IPS-18c (cell line): ENCODE measurements around the gene RTN4RL2.
A peak's percentile ranks its signal among the peaks of the same experiment; 100 is the strongest.

Experiments
- H3K4me3 ChIP-seq: 2 replicates; pipeline ENCODE4 v1.7.0; 2013; ENCODE audit warnings: low read depth, mild to moderate bottlenecking, low read length, moderate library complexity; ENCODE audit not compliant: insufficient read depth
- H3K9me3 ChIP-seq: one replicate; pipeline ENCODE4 v1.6.1; 2013; ENCODE audit warnings: mild to moderate bottlenecking, low read length, moderate library complexity; ENCODE audit not compliant: control insufficient read depth, insufficient read depth

RTN4RL2 gene

DNA sequence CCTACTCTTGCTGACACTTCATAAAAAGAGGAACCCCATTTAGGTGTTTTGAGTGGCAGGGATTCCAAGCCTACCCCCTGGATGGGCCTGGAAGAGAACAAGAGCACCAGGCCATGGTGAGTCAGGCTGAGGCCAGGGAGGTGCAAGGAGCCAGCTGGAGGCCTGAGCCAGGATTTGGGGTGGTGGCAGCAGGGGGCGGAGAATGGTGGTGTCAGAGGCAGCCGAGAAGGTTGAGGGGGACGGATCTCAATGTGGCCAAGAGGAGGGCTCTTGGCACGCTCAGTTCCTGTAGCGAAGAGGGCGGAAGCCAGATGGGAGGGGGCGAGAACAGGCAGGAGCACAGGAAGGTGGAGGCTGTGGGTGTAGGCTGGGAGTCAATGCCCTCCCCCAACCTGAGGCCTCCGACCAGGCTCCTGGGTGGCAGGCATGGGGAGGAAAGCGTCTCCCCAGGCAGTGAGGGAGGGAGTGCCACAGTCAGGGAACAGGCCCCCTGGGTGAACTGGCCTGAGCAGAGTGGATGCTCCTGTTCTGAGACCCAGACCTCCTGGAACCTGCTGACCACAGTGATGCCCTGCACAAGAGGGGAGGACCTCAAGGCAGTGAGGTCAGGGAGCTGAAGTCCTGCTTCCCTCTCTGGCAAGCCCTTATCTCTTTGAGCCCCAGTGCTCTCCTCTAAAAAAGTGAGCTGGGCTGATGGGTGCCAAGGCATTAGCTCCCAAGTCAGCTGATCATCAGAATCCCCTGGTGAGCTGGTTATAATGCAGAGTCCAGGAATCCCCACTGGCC is 13.9 kb downstream of the RTN4RL2 start:
- no peak overlapping the region for H3K4me3 ChIP-seq

DNA sequence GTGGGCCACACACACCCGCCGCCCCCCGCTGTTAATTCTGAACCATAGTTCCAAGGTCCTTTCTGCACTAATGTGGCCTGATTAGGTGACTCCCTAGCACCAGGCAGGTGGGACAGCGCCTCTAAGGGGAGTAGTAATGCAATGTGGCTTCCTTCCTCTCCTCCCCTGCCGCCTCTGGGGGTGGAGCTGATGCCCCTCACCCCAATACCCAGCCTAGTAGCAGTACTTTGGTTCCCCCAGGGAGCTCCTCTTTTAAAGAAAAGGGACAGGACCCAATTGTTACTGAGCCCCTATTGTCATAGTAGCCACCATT is 14.4 kb downstream of the RTN4RL2 start:
- Histone ChIP-seq H3K4me3 (no peak overlapping the region), H3K9me3 (no peaks in the 10 kb centered on the region)

More for the DNA sequence above, 13.9 kb downstream of the RTN4RL2 start:
- no peaks in the 10 kb centered on the region for H3K9me3 ChIP-seq

DNA sequence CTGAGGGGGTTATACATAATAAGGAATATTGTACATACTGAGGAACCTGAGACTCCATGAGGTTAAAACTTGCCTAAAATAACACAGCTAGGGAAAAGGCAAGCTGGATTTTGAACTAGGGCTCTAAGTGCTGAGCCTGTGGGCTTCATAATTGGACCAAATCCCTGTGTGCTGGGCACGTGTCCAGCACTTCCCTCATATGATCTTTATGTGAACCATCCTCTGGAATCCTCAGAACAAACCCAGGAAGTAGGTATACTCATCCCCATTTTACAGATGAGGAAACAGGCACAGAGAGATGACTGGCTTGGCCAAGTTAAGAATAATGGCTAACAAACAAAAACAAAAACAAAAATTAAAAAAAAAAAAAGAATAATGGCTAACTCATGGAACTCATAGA is 14.9 kb downstream of the RTN4RL2 start:
- no peaks in the 10 kb centered on the region for H3K9me3 ChIP-seq
- no peak overlapping the region for H3K4me3 ChIP-seq

DNA sequence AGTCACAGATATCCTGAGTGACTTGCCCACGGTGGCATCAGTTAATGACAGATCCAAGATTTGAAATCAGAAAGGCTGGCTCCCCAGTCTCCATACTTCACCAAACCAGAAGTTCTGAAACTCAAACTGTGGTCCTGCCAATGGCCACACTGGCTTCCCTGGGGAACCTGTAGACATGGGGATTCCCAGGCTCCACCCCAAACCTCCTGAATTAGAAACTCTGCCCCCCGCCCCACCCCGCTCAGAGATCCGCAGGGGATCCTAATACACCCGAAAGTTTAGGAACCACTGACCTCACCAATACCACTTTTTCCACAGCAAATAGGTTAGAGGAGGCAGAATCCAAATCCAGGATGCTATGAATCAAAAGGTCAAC is 15.3 kb downstream of the RTN4RL2 start:
- H3K4me3 ChIP-seq: no peak overlapping the region; the same call in 1 of the 2 replicates
- no peaks in the 10 kb centered on the region for H3K9me3 ChIP-seq

DNA sequence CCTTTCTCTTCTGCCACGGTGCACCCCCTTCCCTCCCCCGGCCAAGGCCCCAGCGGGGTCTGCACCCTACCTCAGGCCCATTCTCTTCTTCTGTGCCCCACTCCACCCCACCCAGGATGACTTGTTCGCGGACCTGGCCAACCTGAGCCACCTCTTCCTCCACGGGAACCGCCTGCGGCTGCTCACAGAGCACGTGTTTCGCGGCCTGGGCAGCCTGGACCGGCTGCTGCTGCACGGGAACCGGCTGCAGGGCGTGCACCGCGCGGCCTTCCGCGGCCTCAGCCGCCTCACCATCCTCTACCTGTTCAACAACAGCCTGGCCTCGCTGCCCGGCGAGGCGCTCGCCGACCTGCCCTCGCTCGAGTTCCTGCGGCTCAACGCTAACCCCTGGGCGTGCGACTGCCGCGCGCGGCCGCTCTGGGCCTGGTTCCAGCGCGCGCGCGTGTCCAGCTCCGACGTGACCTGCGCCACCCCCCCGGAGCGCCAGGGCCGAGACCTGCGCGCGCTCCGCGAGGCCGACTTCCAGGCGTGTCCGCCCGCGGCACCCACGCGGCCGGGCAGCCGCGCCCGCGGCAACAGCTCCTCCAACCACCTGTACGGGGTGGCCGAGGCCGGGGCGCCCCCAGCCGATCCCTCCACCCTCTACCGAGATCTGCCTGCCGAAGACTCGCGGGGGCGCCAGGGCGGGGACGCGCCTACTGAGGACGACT is 15.9 kb downstream of the RTN4RL2 start:
- H3K4me3 ChIP-seq: peak overlapping the region; percentile 53
- H3K9me3 ChIP-seq: no peaks in the 10 kb centered on the region

DNA sequence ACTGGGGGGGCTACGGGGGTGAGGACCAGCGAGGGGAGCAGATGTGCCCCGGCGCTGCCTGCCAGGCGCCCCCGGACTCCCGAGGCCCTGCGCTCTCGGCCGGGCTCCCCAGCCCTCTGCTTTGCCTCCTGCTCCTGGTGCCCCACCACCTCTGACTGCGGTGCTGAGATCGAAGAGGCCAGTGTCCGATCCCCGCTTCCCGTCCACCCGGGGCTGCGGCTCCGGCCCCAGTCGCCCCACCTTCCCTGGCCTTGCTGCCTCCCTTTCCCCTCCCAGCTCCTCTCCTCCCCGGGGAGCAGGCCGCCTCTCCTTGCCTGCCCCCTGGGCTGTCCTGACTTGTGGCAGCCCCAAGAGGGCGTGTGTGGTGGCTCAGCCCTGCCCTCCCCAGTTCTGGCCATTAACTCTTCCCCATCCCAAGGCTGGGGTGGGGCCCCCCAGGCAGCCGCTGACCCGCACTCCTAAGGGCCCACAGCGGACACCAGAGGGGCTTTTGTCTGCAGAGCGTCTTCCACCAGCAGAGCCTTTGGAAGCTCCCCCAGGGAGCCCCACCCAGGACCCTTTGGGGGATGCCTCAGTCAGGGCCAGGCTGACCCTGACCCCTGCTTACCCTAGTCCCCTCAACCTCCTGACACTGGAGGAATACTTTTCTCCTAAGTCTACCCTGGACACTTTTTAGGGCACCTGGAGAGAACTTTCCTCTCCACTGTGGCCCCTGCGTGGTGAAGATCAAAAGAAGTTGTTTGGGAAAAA is 16.6 kb downstream of the RTN4RL2 start:
- peak overlapping the region; percentile 53 for H3K4me3 ChIP-seq
- no peaks in the 10 kb centered on the region for H3K9me3 ChIP-seq

DNA sequence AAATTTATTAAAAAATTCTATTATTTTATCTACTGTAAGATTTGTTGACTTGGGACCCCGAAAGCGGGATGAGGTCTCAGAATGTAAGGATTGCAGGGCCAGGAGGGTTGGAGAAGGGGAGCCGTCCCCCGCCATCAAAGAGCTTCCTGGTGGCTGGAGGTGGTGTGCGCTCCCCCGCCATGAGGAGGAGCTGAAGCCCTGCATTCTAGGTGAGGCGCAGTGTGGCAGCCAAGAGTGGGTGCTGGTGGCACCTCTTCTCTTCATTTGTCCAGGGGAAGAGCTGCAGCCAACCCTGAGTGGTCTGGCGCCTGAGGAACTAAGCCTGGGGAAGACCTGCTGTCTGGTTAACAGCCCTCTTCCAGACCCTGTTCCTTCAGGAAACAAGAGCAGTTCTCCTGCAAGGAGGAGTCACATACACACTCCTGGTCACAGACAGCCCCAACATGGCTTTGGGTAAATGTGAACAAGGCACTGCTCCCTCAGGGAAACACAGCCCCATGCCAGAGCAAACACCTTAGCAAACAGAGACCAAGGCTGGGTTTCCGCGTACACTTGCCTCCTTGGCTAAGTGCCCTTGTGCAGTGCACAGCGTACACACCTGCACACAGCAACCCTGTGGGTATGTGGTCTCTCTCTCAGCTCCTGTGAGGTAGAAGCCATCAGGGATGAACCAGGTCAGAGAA is 17.3 kb downstream of the RTN4RL2 start:
- Histone ChIP-seq H3K9me3 (no peaks in the 10 kb centered on the region), H3K4me3 (no peak overlapping the region)

DNA sequence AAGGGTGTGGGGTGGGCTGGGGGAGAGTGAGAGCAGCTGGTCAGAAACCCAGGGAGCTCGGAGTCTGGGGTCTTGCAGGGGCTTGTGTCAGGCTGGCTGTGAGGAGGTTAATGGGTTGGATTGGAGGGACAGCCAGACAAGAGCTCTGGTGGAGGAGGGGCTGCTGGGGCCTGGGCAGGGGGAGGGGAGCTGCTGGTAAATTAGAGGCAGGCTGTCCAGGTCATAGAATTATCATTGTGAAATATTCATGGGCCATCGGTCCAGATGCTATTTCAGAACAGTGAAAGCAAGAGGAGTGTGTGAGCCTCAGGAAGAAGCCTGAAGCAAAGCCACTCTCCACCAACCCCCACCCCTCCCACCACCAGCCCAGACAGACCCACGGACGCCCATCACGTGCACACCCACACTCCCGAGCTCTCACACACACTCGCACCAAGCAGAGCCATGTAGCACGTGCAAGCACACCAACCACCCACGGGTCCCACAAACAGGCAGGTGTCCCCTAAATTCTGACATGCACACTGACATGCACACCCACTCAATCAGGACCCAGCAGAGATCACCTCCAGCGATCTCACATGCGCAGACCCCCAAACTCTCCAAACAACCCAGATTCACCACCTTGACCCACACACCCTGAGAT is 18.8 kb downstream of the RTN4RL2 start:
- H3K9me3 ChIP-seq: no peaks in the 10 kb centered on the region
- no peak overlapping the region for H3K4me3 ChIP-seq

DNA sequence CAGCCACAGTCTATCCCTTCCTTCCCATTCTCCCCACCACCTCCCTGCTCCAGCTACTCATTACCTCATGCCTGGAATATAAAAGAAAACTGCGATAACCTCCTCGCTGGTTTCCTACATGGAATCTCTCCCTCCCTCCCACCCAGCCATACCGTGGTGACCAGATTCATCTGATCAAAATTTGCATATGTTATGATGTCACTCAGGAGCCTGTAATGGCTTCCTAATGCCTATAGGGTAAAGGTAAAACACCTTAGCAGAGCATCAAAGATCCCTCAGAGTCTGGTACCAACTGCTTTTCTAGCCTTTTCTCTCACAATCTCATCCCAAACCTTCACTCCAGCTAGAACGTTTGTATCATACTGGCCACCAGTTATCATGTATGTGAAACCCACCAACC is 19.6 kb downstream of the RTN4RL2 start:
- H3K4me3 ChIP-seq: no peak overlapping the region
- H3K9me3 ChIP-seq: no peaks in the 10 kb centered on the region

DNA sequence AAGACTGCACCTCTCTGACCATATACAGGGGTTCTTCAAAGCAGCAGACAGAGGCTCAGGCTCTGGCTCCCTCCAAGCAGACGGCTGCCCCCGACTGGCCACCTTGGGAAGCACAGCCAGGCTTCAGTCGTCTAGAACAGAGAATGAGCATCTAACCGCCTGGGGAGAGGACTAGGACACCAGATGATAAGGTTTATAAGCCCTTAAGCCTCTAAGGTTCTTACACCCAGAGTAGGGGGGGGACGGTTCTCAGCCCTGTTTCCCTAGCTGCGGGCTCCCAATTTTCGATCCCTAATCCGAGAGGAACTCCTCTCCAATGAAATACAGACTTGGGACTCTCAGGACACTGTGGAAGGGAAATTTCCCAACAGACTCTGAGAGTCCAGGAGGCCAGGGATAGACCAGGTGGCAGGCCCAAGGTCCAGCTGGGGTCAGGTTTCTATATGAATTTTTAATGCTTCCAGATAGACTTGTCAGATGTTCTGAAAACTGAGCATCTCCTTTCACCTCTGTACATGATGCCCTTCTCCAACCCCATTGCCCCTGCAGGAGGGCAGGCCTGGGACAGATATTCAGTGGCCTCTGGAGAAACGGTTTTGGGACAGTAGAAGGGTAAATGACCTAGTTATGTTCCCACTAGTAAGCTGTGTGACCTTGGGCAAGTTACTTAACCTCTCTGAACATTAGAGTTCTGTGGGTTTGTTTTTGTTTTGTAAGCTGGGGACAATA is 20.2 kb downstream of the RTN4RL2 start:
- H3K9me3 ChIP-seq: no peaks in the 10 kb centered on the region
- no peak overlapping the region for H3K4me3 ChIP-seq

DNA sequence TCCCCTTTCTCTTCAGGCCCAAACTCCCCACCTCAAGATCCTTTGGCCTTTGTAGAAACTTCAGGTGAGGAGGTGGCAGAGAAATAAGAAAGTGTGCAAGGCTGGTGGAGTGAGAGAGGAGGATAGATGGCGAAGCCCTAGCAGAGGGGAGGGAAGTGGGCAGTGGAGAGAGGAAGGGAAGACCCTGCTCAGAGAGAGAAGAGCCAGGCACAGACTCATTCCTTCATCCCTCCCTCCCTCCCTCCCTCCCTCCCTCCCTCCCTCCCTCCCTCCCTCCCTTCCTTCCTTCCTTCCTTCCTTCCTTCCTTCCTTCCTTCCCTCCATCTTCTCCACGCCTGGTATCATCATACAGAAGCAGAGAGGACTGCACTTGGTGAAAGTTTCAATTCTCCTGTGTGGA is 21.0 kb downstream of the RTN4RL2 start:
- Histone ChIP-seq H3K9me3 (no peaks in the 10 kb centered on the region), H3K4me3 (no peak overlapping the region)

DNA sequence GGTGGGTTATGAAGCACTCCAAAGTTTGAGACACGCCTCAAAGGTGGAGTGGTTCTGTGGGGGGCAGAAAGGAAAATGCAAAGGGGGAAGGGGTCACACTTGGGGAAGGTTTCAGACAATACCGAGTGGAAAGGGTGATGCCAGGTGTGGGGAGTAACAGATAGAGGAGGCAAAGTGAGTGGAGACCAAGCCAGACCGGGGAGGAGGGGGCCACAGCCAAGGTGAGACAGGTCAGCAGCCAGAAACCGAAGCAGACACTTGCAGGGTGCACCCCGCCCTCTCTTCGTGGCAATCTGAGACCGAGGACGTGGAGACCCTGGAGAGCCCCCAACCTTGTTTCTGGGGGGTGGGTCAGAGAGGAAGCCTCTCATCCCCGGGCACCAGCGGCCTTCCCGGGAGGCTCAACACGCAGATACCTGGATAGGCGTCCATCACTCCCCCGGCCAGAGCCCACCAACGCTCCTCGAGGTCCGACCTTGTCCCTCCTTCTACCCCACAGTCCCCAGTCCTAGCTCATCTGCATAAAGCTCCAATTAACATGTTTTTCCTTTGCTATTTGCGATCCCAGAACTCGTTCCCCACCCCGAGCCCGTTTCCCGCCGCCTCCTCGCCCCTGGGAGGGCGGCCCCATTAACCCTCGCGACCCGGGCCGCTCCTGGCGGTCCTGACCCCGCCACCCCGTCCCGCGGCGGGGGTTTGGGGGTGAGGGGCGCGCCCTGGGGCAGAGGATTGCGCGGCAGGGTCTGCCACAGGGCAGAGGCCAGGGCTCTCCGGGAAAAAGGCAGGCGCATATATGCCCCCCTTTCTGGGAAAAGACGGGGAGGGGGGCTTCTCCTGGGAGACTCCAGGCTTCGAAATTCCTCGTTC is 21.8 kb downstream of the RTN4RL2 start:
- Histone ChIP-seq H3K4me3 (peak overlapping the region; percentile 62), H3K9me3 (no peaks in the 10 kb centered on the region)

DNA sequence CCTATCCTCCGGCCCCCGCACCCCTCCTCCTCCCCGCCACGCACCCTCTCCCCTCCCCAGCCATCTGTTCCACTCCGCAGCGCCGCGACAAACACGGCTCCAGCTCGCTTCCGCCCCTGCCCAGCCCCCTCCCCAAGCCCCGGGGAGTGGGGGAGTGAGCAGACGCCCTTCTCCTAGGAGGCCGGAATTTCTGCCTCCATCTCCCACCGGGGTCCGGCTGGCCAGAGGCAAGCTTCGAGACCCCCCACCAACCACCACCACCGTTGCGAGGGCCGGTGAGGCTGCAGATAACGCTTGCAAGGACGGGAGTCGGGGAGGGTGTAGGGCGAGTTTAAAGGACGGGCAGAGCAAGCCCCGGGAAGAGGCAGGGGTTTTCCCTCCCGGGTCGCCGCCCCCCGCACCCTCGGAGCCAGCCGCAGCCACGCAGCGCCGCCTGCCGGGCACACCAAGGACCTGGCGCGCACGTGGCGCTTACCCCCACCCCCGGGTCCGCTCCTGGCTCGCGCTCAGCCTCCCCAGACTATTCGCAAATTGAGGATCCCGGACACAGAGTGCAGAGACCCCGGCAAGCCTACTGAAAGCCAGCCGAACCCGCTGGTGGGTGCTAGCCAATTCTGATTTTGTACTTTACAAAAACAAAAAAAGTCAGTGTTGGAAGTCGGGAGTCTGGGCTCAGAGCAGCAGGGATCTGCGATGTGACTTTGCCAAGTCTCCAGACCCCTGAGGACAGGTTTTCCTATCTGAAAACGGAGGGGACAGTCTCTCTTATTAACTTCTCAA is 22.6 kb downstream of the RTN4RL2 start:
- H3K4me3 ChIP-seq: peak overlapping the region; percentile 62
- no peaks in the 10 kb centered on the region for H3K9me3 ChIP-seq

DNA sequence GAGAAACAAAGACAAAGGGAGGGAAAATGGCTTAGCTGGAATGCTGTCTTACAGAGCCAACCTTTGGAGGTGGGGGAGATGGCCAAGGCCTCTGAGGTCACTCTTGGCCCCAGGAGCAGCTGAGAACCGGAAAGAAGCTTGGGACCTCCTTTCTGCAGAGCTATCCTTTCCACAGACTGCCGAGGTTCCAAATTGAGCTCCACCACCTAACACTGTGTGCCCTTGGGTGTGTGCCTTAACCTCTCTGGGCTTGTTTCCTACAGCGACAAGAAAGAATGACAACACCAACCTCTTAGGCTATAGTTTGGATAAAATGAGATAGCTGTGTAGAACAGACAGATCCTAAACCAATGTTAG is 23.2 kb downstream of the RTN4RL2 start:
- no peaks in the 10 kb centered on the region for H3K9me3 ChIP-seq
- H3K4me3 ChIP-seq: peak overlapping the region; percentile 62; the same call in 1 of the 2 replicates

DNA sequence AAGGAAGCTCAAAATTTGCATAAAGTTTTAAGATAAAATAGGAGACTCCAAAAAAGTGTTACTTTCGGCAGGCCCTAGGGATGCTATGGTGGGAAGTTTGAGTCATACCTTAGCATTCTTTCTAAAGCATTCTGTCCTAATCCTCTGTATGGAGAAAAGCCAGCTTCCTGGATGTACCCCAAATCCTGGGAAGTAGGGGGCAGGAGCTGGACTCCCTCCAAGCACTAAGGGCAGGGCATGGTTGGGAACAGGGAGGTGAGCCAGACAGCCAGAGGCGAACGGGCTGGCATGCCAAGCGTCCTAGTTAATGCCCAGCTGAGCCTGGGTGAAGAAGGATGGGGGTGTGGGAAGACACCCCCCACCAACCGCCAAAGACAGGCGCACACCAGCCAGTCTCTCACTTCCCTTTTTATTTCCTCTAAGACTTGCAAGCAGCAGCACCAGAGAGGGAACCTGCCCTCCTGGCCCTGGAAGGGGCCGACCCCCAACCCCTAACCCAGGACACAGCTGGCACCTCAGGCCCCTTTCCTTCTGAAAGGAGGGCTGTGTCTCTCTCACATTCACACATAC is 23.9 kb downstream of the RTN4RL2 start:
- Histone ChIP-seq H3K4me3 (no peak overlapping the region), H3K9me3 (no peaks in the 10 kb centered on the region)
